ENCODE data around the gene CHTF8. TPM values are rescaled to one million over a fixed set of nuclear protein-coding genes. Genes with fewer than 3 reads are reported as not detected.

Gene CHTF8
- total RNA-seq, 1 donor = 34.8 TPM

Other genes with a start within 250 kb of the CHTF8 start
- 0.84 TPM for gene HAS3, start 26.9 kb downstream of the CHTF8 start, total RNA-seq
- gene UTP4, start 61 bp upstream of the CHTF8 start, total RNA-seq = 19.7 TPM
- 4.4 TPM for gene SNTB2, start 54.6 kb upstream of the CHTF8 start, total RNA-seq
- 35.5 TPM for gene VPS4A, start 178.8 kb upstream of the CHTF8 start, total RNA-seq
- gene PDF, start 198.0 kb upstream of the CHTF8 start, total RNA-seq = 2.9 TPM
- 15.3 TPM for gene COG8, start 207.0 kb upstream of the CHTF8 start, total RNA-seq
- 22.5 TPM for gene NIP7, start 207.2 kb upstream of the CHTF8 start, total RNA-seq
- 1.0 TPM for gene TMED6, start 219.2 kb upstream of the CHTF8 start, total RNA-seq